CD14-positive monocyte (primary cell): ENCODE data around the gene MKKS. TPM values are rescaled to one million over a fixed set of nuclear protein-coding genes. Genes with fewer than 3 reads are reported as not detected.

Experiments
- DNase-seq, 3 donors: peaks; one replicate each; pipeline ENCODE4 v3.0.0-alpha.2; 2011 to 2022
- H2AFZ ChIP-seq: 2 replicates; pipeline ENCODE4 v1.6.0; 2012; ENCODE audit warnings: mild to moderate bottlenecking, low read depth, low read length, inconsistent platforms; ENCODE audit not compliant: insufficient read depth, poor library complexity, severe bottlenecking
- H3K27ac ChIP-seq, 2 donors: 1 replicate in 1 of 2; 2 replicates in 1 of 2; pipeline ENCODE4 v1.5.1; 2012 to 2013; ENCODE audit warnings: low read length in 2 of 2, control low read depth in 1 of 2, inconsistent platforms in 1 of 2, low read depth in 1 of 2, mild to moderate bottlenecking in 1 of 2
- H3K27me3 ChIP-seq, 2 donors: one replicate each; pipeline versions ENCODE4 v1.6.0 to v1.6.1; 2011 to 2013; ENCODE audit warnings: low read length in 2 of 2; ENCODE audit not compliant: control insufficient read depth in 2 of 2, insufficient read depth in 2 of 2
- H3K36me3 ChIP-seq, 2 donors: replicated peaks in 1 of 2; 1 replicate in 1 of 2; 2 replicates in 1 of 2; pipeline versions ENCODE4 v1.5.1 to v1.6.1; 2012 to 2013; ENCODE audit warnings: low read length in 2 of 2, control low read depth in 1 of 2, inconsistent platforms in 1 of 2, mild to moderate bottlenecking in 1 of 2; ENCODE audit not compliant: insufficient read depth in 2 of 2, control insufficient read depth in 1 of 2
- H3K4me1 ChIP-seq, 2 donors: 1 replicate in 1 of 2; 2 replicates in 1 of 2; pipeline versions ENCODE4 v1.5.1 to v1.6.1; 2012 to 2013; ENCODE audit warnings: low read length in 2 of 2, control low read depth in 1 of 2, inconsistent platforms in 1 of 2, mild to moderate bottlenecking in 1 of 2, moderate library complexity in 1 of 2; ENCODE audit not compliant: insufficient read depth in 2 of 2, control insufficient read depth in 1 of 2
- H3K4me2 ChIP-seq: replicated peaks from 2 replicates; pipeline ENCODE3; 2012; ENCODE audit warnings: low read length, moderate library complexity, mild to moderate bottlenecking; ENCODE audit not compliant: poor library complexity, severe bottlenecking; ENCODE audit errors: extremely low read depth
- H3K4me3 ChIP-seq, 3 experiments: fragments of 200-600 bp in 1 of 3; sonication (generic) in 1 of 3; replicated peaks in 1 of 3; 1 replicate in 2 of 3; 2 replicates in 1 of 3; pipeline ENCODE4 v1.5.1; 2011 to 2013; ENCODE audit warnings: low read length in 3 of 3, mild to moderate bottlenecking in 3 of 3, control low read depth in 2 of 3, low read depth in 2 of 3, inconsistent platforms in 1 of 3, moderate library complexity in 1 of 3
- H3K79me2 ChIP-seq: 2 replicates; pipeline ENCODE4 v1.6.0; 2012; ENCODE audit warnings: mild to moderate bottlenecking, control low read depth, inconsistent platforms, low read length, moderate library complexity; ENCODE audit not compliant: insufficient read depth
- H3K9ac ChIP-seq: 2 replicates; pipeline ENCODE4 v1.6.0; 2017; ENCODE audit warnings: low read length, mild to moderate bottlenecking; ENCODE audit not compliant: insufficient read depth, poor library complexity, severe bottlenecking
- H3K9me3 ChIP-seq, 2 donors: replicated peaks in 1 of 2; 1 replicate in 1 of 2; 2 replicates in 1 of 2; pipeline versions ENCODE4 v1.5.1 to v1.6.1; 2012 to 2013; ENCODE audit warnings: low read length in 2 of 2, control low read depth in 1 of 2; ENCODE audit not compliant: control insufficient read depth in 1 of 2, insufficient read depth in 1 of 2
- H4K20me1 ChIP-seq: 2 replicates; pipeline ENCODE4 v1.6.0; 2012; ENCODE audit warnings: mild to moderate bottlenecking, low read length, control low read depth, moderate library complexity; ENCODE audit not compliant: insufficient read depth
- H3K27ac Mint-ChIP-seq, 7 donors: one replicate each; pipeline ENCODE4 v1.8.0; 2020; ENCODE audit warnings: mild to moderate bottlenecking in 7 of 7, mixed read lengths in 7 of 7, moderate library complexity in 6 of 7, inconsistent platforms in 2 of 7
- H3K27me3 Mint-ChIP-seq, 3 donors: one replicate each; pipeline ENCODE4 v1.8.0; 2021 to 2022; ENCODE audit warnings: low read depth in 3 of 3, mild to moderate bottlenecking in 3 of 3, mixed read lengths in 3 of 3, moderate library complexity in 3 of 3, inconsistent platforms in 1 of 3
- H3K36me3 Mint-ChIP-seq, 2 donors: one replicate each; pipeline ENCODE4 v1.8.0; 2020; ENCODE audit warnings: mixed read lengths in 2 of 2, inconsistent platforms in 1 of 2, mild to moderate bottlenecking in 1 of 2
- H3K4me1 Mint-ChIP-seq: one replicate; pipeline ENCODE4 v1.8.0; 2020; ENCODE audit warnings: mild to moderate bottlenecking, mixed read lengths
- H3K4me3 Mint-ChIP-seq, 2 donors: one replicate each; pipeline ENCODE4 v1.8.0; 2020; ENCODE audit warnings: mild to moderate bottlenecking in 2 of 2, mixed read lengths in 2 of 2, moderate library complexity in 1 of 2
- H3K9me3 Mint-ChIP-seq, 7 donors: one replicate each; pipeline ENCODE4 v1.8.0; 2020 to 2022; ENCODE audit warnings: mixed read lengths in 7 of 7, mild to moderate bottlenecking in 6 of 7, moderate library complexity in 6 of 7, inconsistent platforms in 2 of 7
- CTCF ChIP-seq: fragments of 200-600 bp; IDR thresholded peaks from one replicate; pipeline ENCODE4 v1.8.0; 2022; ENCODE audit warnings: antibody characterized with exemption, mild to moderate bottlenecking
- WGBS: methylation state at CpG from one replicate; pipeline ENCODE4 v1.1.5; 2013; ENCODE audit warnings: missing lambda C conversion rate; ENCODE audit not compliant: insufficient coverage; 5-methylcytosine and 5-hydroxymethylcytosine counted together
- intact Hi-C, 2 donors: fragments of 100-400 bp; cut with micrococcal nuclease; formaldehyde crosslinking; loops; one replicate each; pipeline versions ENCODE4 v1.15.0 to v1.15.1; 2023
- polyA plus RNA-seq, 3 donors: library from polyadenylated mRNA; depleted of rRNA in 1 of 3; unstranded in 2 of 3; stranded (reverse) in 1 of 3; fragments of 300-500 nt in 2 of 3; fragments of >200 nt in 1 of 3; fragmentation: Illumina TruSeq in 2 of 3; gene quantifications; 1 replicate in 2 of 3; 2 replicates in 1 of 3; pipeline ENCODE4 v1.2.3, GENCODE V29; 2012 to 2021

The MKKS gene
- polyA plus RNA-seq, 3 donors: 4.8 to 34.6 (median 31.8) TPM

GRCh38 chr20:10434832-10435812 is 1.1 kb upstream of the MKKS start, which contains the start of gene SLX4IP:
Gene SLX4IP (plus strand): TSS chr20:10435305. CDS start chr20:10458205, 22,900 bp downstream.
- peak within 1 kb of the TSS; percentile 92 to 96 (median 95) for H3K27ac Mint-ChIP-seq
- H3K9me3 ChIP-seq: no peaks in the 10 kb centered on the region
- intact Hi-C loops: loop anchor here (5.0 to 10.0 kb wide), 3 partner anchors 37 to 237 kb away; partner anchors contain the start of gene JAG1 (in 2 of the 2)
- peak; percentile 91 to 95 (median 94) for DNase-seq
- peak within 1 kb of the TSS; percentile 76 to 93 (median 88) for H3K4me3 ChIP-seq
- 0% methylated on average over 28 of the region's 32 CpGs for WGBS
- H3K36me3 Mint-ChIP-seq: peaks cover 2 to 12% of the 10 kb centered on the region in 2 donors
- H3K4me2 ChIP-seq: peak within 1 kb of the TSS; percentile 98
- peaks cover 18% of the 10 kb centered on the region for H4K20me1 ChIP-seq
- H3K27ac ChIP-seq: peak within 1 kb of the TSS; percentile 84 to 91
- H3K27me3 Mint-ChIP-seq: no peaks in the 10 kb centered on the region
- H2AFZ ChIP-seq: peak within 1 kb of the TSS; percentile 87
- H3K36me3 ChIP-seq: no peaks in the 10 kb centered on the region
- peaks cover 88% of the 10 kb centered on the region for H3K79me2 ChIP-seq
- no peak for TF ChIP-seq CTCF
- no peaks in the 10 kb centered on the region for H3K9me3 Mint-ChIP-seq
- H3K4me3 Mint-ChIP-seq: peak within 1 kb of the TSS; percentile 92 to 94
- H3K4me1 Mint-ChIP-seq: peaks cover 40% of the 10 kb centered on the region
- peak within 1 kb of the TSS; percentile 85 for H3K9ac ChIP-seq
- H3K4me1 ChIP-seq: peaks cover 21 to 33% of the 10 kb centered on the region in 2 donors
- no peaks in the 10 kb centered on the region for H3K27me3 ChIP-seq

- H3K4me2 ChIP-seq: peak overlapping the region; percentile 98
- peaks cover 88% of the 10 kb centered on the region for H3K79me2 ChIP-seq
- Mint-ChIP-seq H3K9me3 (no peaks in the 10 kb centered on the region), H3K4me3 (peak overlapping the region; percentile 92 to 94), H3K4me1 (peaks cover 42% of the 10 kb centered on the region), H3K27ac (peak overlapping the region; percentile 92 to 96 (median 95)), H3K36me3 (peaks cover 2 to 12% of the 10 kb centered on the region in 2 donors), H3K27me3 (no peaks in the 10 kb centered on the region)
- peaks cover 25% of the 10 kb centered on the region for H4K20me1 ChIP-seq
- peaks cover 21 to 33% of the 10 kb centered on the region in 2 donors for H3K4me1 ChIP-seq
- H3K9me3 ChIP-seq: no peaks in the 10 kb centered on the region
- H3K36me3 ChIP-seq: no peaks in the 10 kb centered on the region
- no peaks in the 10 kb centered on the region for H3K27me3 ChIP-seq
- H3K9ac ChIP-seq: peak overlapping the region; percentile 85
- peak overlapping the region; percentile 84 to 91 for H3K27ac ChIP-seq
- DNase-seq: peak; percentile 94 to 97 (median 95)
- intact Hi-C loops: loop anchor here (5.0 to 10.0 kb wide), 2 partner anchors 80 to 238 kb away; partner anchors contain the start of gene JAG1 (in 2 of the 2)
- WGBS: under 1% methylated on average over 13 of the region's 17 CpGs
- H2AFZ ChIP-seq: peak overlapping the region; percentile 87
- TF ChIP-seq CTCF: no peak
- peak overlapping the region; percentile 76 to 93 (median 88) for H3K4me3 ChIP-seq
Observed at GRCh38 chr20:10434467-10434831, 427 bp upstream of the MKKS start.
